ENCODE data around the gene GOLM1. TPM values are rescaled to one million over a fixed set of nuclear protein-coding genes. Genes with fewer than 3 reads are reported as not detected.

Gene GOLM1
- total RNA-seq, 1 donor from 2014 or later = 111 TPM

GRCh38 chr9:86116425-86116824 lies 17.1 kb upstream of the GOLM1 start:
- H3K27me3 Mint-ChIP-seq (ENCODE audit: low read depth) = no peaks in the 10 kb centered on the region

DNA sequence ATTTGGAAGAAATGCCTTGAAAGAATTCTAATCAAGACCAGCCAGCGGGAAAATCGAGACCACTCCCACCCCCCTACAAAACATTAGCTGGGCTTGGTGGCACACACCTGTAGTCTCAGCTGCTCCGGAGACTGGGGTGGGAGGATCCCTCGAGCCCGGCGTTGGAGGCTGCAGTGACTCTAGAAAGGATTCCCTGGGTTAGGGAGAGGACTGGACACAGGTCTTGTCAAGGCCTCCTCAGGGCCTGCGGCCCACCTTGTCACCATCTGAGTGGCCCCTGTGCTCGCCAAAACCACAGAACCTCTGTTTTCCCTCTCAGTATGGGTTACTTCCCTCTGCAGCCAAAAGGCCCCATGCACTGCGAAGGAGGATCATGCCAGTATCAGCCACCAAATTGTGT lies 16.5 kb upstream of the GOLM1 start:
- H3K36me3 Mint-ChIP-seq (ENCODE audit: low read depth) = no peaks in the 10 kb centered on the region
- DNase-seq (ENCODE audit: low read depth, low spot score) = no peak
- H3K27me3 Mint-ChIP-seq (ENCODE audit: low read depth) = no peaks in the 10 kb centered on the region
- peaks cover 2% of the 10 kb centered on the region for H3K9me3 Mint-ChIP-seq
- no peak overlapping the region for H3K4me3 Mint-ChIP-seq
- no peak overlapping the region for H3K27ac Mint-ChIP-seq (ENCODE audit: unreplicated experiment)
- H3K4me1 Mint-ChIP-seq = peaks cover 6% of the 10 kb centered on the region
- TF ChIP-seq, protein P1, sequence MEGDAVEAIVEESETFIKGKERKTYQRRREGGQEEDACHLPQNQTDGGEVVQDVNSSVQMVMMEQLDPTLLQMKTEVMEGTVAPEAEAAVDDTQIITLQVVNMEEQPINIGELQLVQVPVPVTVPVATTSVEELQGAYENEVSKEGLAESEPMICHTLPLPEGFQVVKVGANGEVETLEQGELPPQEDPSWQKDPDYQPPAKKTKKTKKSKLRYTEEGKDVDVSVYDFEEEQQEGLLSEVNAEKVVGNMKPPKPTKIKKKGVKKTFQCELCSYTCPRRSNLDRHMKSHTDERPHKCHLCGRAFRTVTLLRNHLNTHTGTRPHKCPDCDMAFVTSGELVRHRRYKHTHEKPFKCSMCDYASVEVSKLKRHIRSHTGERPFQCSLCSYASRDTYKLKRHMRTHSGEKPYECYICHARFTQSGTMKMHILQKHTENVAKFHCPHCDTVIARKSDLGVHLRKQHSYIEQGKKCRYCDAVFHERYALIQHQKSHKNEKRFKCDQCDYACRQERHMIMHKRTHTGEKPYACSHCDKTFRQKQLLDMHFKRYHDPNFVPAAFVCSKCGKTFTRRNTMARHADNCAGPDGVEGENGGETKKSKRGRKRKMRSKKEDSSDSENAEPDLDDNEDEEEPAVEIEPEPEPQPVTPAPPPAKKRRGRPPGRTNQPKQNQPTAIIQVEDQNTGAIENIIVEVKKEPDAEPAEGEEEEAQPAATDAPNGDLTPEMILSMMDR (conservative IDR thresholded peaks at IDR 0.05) = no peak

More at GRCh38 chr9:86116425-86116824, 17.1 kb upstream of the GOLM1 start:
- Mint-ChIP-seq H3K27ac (ENCODE audit: unreplicated experiment) (no peak overlapping the region), H3K9me3 (peaks cover 2% of the 10 kb centered on the region), H3K4me1 (peaks cover 6% of the 10 kb centered on the region), H3K36me3 (ENCODE audit: low read depth) (no peaks in the 10 kb centered on the region), H3K4me3 (no peak overlapping the region)
- no peak for DNase-seq (ENCODE audit: low read depth, low spot score)
- TF ChIP-seq, protein P1 (conservative IDR thresholded peaks at IDR 0.05) = no peak

DNA sequence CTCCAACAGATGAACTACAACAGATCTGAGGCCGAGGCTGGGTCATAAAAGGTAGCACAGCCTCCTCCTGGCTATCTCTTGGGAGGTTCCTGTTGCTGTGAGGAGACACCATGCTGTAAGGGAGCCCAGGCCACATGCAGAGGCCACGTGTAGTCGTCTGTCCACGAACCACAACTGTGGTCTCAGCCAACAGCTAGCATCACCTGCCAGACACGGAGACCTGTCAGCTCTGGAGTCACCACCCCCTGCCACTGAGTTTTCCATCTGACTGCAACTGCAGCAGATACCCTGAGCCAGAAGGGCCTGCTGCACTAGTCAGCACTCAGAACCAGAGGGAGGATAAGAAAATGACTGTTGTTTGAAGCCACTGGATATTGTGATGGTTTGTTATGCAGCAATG lies 12.7 kb upstream of the GOLM1 start:
- DNase-seq (ENCODE audit: low read depth, low spot score) = no peak
- no peak overlapping the region for H3K27ac Mint-ChIP-seq (ENCODE audit: unreplicated experiment)
- H3K4me1 Mint-ChIP-seq = peaks cover 6% of the 10 kb centered on the region
- H3K36me3 Mint-ChIP-seq (ENCODE audit: low read depth) = no peaks in the 10 kb centered on the region
- H3K27me3 Mint-ChIP-seq (ENCODE audit: low read depth) = no peaks in the 10 kb centered on the region
- no peak overlapping the region for H3K4me3 Mint-ChIP-seq
- peaks cover 2% of the 10 kb centered on the region for H3K9me3 Mint-ChIP-seq
- TF ChIP-seq, protein P1 (conservative IDR thresholded peaks at IDR 0.05) = no peak

DNA sequence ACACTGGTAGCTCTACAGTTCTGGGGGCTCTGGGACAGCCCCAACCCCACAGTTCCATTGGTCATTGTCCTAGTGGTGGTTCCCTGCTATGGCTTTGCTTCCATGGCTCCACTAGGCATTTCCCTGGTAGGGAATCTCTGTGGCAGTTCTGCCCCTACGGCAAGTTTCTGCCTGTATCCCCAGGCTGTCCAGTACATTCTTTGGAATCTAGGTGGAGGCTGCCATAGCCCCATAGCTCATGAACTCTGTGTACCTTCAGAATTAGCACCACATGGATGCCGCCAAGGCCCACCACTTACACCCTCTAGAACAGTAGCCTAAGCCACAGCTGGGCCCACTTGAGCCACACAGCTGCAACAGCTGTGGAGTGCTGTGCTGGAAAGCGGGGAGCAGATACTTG lies 3.3 kb upstream of the GOLM1 start:
- TF ChIP-seq, protein P1 (conservative IDR thresholded peaks at IDR 0.05) = no peak
- no peak for DNase-seq (ENCODE audit: low read depth, low spot score)
- no peaks in the 10 kb centered on the region for H3K9me3 Mint-ChIP-seq
- no peaks in the 10 kb centered on the region for H3K36me3 Mint-ChIP-seq (ENCODE audit: low read depth)
- H3K27me3 Mint-ChIP-seq (ENCODE audit: low read depth) = no peaks in the 10 kb centered on the region
- peak overlapping the region; percentile 63 for H3K4me3 Mint-ChIP-seq
- no peak overlapping the region for H3K27ac Mint-ChIP-seq (ENCODE audit: unreplicated experiment)
- H3K4me1 Mint-ChIP-seq = peaks cover 17% of the 10 kb centered on the region

DNA sequence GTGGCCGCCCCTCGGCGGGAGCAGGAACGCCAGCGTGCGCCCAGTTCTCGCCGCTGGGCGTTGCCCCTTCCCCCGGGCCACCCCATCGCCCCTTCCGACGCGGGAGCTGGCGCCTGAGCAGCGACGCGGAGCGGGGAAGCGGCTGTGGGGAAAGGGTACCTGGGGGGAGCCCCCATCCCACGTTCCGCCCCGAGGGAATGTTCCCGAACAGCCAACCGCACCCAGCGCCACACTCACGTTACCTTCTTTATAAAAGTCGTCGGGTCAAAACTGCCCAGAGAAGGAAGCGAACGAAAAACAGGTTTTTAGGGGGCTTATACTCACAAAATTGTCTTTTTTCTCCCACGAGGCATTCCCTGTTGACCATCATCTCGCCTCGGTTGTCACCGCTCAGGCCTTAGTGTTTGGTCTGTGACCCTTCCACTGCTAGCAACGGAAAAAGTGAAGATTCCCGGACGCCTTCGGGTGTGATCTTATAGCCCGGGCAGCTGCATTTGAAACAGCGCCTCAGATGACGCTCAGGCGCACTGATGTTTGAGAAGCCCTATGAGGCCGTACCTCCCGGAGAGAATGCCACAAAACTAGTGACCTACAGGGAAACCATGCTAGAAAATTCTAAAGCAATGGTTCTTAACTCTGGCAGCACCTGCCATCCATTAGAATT lies 475 bp upstream of the GOLM1 start:
- no peaks in the 10 kb centered on the region for H3K9me3 Mint-ChIP-seq
- H3K36me3 Mint-ChIP-seq (ENCODE audit: low read depth) = no peaks in the 10 kb centered on the region
- no peaks in the 10 kb centered on the region for H3K27me3 Mint-ChIP-seq (ENCODE audit: low read depth)
- H3K4me1 Mint-ChIP-seq = peaks cover 37% of the 10 kb centered on the region
- TF ChIP-seq, protein P1 (conservative IDR thresholded peaks at IDR 0.05) = no peak
- DNase-seq (ENCODE audit: low read depth, low spot score) = peak; percentile 22
- H3K27ac Mint-ChIP-seq (ENCODE audit: unreplicated experiment) = peak overlapping the region; percentile 94
- H3K4me3 Mint-ChIP-seq = peak overlapping the region; percentile 94
